NCI-H748 treated with DMSO at 0.1 percent for 48 hours (cell line): ENCODE measurements around the gene AP5B1.
A peak's percentile ranks its signal among the peaks of the same experiment; 100 is the strongest.

Experiments used
- DNase-seq: peaks from one replicate; lab custom pipeline; 2025; lab: John Stamatoyannopoulos, UW

AP5B1 gene

DNA sequence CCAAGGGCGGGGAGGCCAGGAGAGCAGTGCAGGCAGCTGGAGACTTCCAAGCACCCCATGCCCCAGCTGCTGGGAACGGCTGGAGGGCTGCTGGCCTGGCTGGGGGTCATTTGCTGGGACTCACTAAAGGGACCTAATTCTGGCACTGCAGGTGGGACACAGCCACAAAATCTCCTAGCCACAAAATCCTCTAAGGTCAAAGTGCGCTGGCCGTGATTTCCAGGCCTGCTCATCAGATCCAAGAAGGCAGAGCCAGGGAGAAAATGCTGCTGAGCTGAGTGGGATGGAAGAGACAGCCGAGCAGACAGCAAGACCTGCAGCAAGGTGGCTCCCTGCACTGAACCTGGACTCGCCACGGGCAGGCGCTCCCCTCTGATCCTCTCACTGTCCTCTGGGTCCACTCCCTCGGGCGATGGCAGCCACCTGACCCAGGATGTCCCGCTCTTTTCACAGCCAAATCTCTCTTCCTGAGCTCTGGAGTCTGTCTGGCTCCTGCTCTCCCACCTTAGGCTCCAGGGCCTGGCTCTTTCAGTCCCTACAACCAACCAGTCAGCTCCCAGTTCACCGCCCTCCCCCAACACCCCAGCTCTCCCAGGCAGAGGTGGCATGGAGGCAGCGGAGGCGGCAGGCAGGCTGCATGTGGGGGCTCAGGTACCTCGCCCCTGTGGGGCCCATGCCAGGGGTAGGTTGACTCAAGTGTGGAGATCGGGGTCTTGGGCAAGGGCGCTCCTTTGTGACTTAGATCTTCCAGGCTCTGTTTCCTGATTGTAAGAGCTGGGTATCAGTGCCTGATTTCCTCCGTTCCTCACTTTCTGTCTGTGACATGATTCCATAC is 20.6 kb upstream of the AP5B1 start:
- no peak for DNase-seq

DNA sequence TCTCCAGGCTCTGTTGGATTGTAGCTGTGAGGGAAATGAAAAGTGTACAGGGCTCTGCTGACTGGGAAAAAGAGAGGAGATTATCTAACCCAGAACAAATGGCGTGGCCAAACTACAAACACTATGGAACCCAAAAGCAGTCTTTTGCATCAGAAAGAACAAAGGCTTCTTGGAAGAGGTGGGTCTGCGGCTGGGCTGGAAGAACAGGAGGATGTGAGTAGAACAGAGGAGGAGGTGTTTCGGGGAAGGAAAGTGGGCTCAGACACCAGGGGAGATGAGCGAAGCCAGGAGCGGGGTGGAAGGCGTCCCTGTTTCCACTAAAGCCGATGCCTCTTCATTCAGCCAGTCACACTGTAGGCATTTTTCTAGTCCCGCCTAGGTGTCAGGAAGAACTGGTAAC is 18.1 kb upstream of the AP5B1 start:
- no peak for DNase-seq

- no peak for DNase-seq
Measured at GRCh38 chr11:65797711-65798110, 16.9 kb upstream of the AP5B1 start.

DNA sequence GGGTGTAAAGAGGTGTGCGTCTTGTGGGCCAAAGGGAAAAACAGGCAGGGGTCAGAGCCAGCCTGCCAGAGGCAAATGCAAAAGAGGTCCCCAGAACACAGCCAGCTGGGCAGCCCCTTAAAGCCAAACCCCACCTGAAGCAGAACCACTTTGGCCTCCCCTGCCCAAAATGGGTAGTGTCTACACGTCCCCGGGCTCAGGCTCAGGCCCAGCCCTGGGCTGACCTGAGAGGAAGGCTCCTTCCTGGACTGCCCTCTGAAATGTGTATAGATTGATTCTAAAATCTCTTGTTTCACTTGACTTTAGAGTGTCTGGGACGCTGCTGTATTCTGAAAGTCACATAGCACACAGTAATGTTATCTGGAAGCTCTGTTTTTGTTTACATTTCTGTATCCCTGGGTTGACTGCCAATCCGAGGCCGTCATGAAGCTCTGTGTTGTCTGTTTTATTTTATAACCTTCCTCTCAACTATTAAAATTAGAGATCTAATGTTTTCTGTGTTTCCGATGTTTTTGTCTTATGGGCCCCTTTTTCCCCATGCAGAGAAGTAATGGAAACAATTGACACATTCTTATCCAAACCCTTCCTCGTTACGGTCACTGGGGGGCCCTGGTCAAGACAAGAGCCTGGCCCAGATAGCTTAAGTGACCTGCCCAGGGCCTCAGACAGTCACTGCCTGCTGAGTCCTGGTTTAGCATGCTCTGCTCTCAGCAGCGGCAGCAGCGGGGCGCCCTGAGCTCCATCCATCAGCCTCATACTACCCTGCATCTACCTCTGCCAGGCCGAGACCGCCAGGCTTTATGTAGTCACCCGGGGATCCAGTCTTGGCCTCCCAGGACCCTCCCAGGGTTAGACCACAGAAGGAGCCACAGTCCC is 16.2 kb upstream of the AP5B1 start:
- no peak for DNase-seq

- no peak for DNase-seq
Measured at GRCh38 chr11:65794570-65795510, 14.1 kb upstream of the AP5B1 start.

DNA sequence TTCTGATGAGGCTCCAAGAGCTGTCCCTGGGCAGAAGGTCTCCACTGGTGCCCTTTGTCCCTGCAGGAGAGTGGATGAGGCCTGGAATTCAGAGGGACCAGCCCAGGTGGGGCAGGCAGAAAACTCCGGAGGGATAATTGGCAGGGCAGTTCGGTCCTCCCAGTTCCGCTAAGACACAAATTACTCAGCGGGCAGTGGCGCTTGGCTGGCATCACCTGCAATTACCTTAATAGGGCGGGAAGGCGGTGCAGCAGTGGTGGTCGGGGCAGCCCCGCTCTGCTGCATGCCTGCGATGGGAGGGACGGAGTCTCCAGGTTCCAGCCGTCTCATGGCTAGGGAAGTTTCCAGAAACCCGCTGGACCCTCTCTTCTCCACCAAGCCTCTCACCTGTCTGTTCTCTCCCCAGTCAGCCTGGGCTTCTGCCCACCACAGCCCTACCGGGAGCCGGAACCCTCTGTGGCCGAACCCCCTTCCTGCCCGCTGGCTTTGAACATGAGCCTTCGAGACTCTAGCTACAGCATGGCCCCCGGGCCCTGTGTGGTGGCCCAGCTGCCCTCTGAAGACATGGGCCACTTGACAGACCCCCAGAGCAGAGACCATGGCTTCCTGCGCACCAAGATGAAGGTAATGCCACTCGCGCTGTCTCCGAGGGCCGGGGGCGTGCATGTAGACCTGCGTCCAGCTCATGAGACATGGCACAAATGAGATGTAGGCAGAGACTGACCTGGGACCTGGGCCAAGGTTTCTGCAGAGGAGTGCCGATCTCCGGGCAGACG is 13.0 kb upstream of the AP5B1 start:
- no peak for DNase-seq

- DNase-seq = no peak
Measured at GRCh38 chr11:65793144-65793581, 12.4 kb upstream of the AP5B1 start.

DNA sequence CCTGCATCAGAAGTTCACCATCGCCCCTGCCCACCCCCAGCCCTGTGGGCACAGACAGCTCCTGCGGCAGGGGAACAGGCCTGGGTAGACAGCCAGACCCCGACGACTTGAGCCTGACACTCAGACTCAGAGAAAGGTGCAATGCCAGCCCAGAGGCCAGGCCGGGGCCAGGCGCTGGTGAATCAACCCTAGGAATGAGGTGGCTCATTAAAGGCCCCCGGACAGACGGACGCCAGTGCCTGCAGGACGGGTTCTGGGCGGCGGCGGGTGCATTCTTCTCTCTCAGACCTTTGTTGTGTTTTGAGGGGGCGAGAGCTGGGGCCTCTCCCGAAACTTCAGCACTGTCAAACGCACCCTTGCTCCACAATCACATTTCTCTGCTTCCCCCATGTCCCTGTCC is 11.7 kb upstream of the AP5B1 start:
- DNase-seq = no peak

DNA sequence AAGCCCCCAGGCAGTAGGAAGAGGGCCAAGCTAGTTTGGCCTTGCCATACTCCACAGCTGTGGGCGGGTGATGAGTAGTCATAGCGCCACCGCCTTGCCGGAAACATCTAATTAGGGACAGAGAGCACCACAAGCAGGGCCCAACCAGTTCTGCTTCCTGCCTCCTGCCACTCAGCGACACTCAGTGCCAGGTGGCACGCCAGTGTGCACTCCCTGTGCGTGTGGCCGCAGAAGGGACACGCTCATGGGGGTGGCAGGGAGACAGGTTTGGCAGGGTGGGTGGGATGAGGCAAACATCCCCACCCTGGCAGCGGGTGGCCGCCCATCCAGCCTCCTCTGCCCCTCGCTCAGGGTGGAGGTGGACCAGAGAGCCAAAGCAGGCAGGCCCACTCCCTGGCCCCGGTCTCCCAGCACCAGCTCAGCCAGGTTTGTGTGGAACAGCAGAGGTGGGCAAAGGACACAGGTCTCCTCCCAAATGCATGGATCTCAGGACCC is 11.0 kb upstream of the AP5B1 start:
- DNase-seq = no peak

DNA sequence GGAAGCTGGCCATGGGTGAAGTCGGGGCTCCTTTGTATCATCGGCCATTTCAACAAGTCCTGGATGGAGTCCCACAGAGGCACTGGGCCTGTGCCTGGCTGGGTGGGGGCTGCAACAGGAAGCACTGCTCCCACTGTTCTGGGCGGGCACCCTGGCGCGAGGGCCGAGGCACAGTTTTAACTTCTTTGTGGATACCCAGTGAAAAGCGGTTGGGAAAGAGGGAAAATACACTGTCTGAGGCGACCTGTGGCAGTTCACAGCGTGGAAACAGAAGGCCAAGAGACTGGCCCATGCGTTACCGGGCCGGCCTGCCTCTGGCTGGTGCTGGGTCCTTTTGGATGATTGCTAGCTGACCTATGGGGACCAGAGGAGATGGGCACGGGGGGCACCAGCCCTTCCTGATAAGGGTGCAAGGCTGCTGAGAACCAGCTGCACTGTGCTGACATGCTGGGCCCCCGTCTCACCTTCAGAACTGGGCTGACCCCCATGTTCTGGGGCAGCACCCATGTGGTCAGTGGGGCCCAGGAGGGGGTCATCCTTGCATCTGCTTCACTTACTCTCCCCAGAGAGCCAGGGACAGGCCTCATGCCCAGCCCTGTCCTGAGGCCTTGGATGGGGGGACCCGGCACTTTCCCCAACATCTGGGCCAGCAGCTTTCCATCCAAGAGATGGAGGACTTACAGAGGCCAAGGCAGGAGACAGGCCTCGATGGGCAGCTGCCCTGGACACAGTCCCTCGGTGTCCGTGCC is 10.3 kb upstream of the AP5B1 start:
- no peak for DNase-seq

DNA sequence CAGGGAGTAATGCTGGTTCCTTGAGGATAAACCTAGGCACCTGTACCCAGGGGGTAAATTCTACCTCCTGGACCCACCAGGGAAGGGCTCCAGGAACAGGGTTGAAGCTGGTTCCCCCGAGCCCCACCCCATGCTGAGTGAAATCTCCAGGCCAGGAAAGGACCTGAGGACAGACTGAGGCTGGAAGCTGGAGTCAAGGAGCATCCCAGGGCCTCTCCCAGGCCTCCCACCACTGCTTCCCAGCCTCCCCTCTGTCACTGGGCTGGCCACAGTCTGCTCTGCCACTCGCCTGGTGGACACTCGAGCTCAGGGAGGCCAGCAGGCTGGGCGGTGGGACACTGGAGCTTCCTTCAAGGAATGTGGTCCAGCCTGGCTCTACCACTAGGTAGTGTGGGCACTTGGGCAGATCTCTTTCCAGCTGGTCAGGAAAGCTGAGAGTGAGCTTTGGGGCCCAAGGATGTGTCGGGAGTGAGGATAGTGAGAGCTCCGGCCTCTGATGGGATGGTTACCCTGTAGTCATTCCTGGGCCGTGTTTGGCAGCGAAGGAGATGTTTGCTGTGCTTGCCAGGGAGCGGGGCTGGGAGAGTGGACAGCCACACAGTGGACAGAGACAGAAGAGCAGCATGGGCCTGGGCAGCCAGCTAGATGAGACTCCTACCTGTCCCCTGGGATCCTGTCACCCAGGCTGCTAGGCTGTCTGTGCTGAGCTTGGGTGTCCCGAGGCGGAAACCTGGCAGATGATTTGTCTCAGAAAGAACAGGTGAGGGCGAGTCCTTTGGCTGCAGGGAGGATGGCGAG is 9.5 kb upstream of the AP5B1 start:
- no peak for DNase-seq

DNA sequence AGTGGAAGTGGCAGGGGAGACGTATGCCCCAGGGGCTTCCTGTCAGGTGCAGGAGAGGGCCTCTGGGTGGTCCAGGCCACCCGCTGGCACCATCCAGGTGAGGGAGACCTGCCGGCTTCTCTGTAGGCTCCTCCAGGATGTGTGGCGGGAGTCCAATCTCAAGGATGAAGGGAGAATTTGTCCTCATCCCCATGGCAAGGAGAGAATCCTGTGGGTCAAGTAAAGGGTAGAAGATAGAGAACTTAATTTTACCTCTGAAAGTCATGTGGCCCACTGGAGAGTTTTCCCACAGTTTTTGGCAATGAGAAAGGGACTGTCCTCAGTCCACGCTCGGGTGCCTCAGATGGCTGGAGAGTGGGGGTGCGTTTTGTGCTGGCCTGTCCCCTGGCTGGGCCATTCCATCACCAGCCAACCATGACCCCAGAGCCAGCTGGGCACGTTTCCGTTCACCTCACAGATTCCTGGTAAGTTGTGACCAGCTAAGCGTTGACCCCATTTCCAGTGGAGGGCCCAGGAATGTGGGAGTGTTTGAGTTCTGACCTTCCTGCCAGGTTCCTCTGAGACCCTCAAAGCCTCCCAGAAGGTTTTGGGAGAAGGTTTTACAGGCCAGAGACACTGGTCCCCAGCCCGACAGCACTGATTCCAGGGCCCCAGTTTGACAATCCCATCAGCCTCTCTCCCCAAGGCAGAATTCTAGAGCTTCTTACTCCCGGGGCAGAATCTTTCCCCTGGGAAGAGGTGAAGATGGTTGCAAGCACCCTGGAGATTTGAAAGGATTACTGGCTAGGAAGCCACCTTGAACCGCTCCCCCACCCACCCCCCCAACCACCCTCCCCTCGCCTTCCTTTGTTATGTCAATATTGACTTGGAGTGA is 8.7 kb upstream of the AP5B1 start:
- DNase-seq = no peak

- DNase-seq = no peak
Measured at GRCh38 chr11:65788821-65789220, 8.0 kb upstream of the AP5B1 start.

GRCh38 chr11:65787649-65788622 is 7.2 kb upstream of the AP5B1 start:
- no peak for DNase-seq

GRCh38 chr11:65786786-65787636 is 6.2 kb upstream of the AP5B1 start, which contains the start of gene OVOL1:
Gene OVOL1 (plus strand): TSS chr11:65787063. CDS start chr11:65787374, 311 bp downstream.
- DNase-seq = peak; percentile 68
